ENCODE results near the gene ISL2.

ISL2 gene

GRCh38 chr15:76343313-76343996 lies 6.9 kb downstream of the ISL2 start:
- no peak for FAIRE-seq

- no peak for FAIRE-seq
These were observed 8.5 kb downstream of the ISL2 start for GRCh38 chr15:76344893-76345582.

GRCh38 chr15:76345583-76345879 lies 9.0 kb downstream of the ISL2 start:
- no peak for FAIRE-seq

GRCh38 chr15:76345880-76346668 lies 9.5 kb downstream of the ISL2 start:
- no peak for FAIRE-seq

- no peak for FAIRE-seq
These were observed 10.3 kb downstream of the ISL2 start for GRCh38 chr15:76346669-76347481.

- no peak for FAIRE-seq
These were observed 11.0 kb downstream of the ISL2 start for GRCh38 chr15:76347482-76348055.

GRCh38 chr15:76349301-76350070 lies 12.9 kb downstream of the ISL2 start:
- FAIRE-seq, result no peak

- peak; percentile 53 for FAIRE-seq
These were observed 16.5 kb downstream of the ISL2 start for GRCh38 chr15:76353023-76353577.

GRCh38 chr15:76353903-76354302 lies 17.3 kb downstream of the ISL2 start:
- no peak for FAIRE-seq

GRCh38 chr15:76354823-76355440 lies 18.4 kb downstream of the ISL2 start:
- FAIRE-seq, result no peak

- no peak for FAIRE-seq
These were observed 21.9 kb downstream of the ISL2 start for GRCh38 chr15:76358453-76358852.

- no peak for FAIRE-seq
These were observed 22.6 kb downstream of the ISL2 start for GRCh38 chr15:76359152-76359551.

- FAIRE-seq, result no peak
These were observed 23.8 kb downstream of the ISL2 start for GRCh38 chr15:76360416-76360815.

- no peak for FAIRE-seq
These were observed 26.7 kb downstream of the ISL2 start for GRCh38 chr15:76363251-76363650.

GRCh38 chr15:76366714-76367113 lies 30.1 kb downstream of the ISL2 start:
- no peak for FAIRE-seq

- no peak for FAIRE-seq
These were observed 31.6 kb downstream of the ISL2 start for GRCh38 chr15:76368122-76368621.

- FAIRE-seq, result no peak
These were observed 39.5 kb downstream of the ISL2 start for GRCh38 chr15:76376029-76376428.

GRCh38 chr15:76376816-76377215 lies 40.2 kb downstream of the ISL2 start:
- FAIRE-seq, result no peak

- FAIRE-seq, result no peak
These were observed 40.6 kb downstream of the ISL2 start for GRCh38 chr15:76377217-76377616.

GRCh38 chr15:76377751-76378150 lies 41.2 kb downstream of the ISL2 start:
- FAIRE-seq, result no peak

- no peak for FAIRE-seq
These were observed 42.1 kb downstream of the ISL2 start for GRCh38 chr15:76378691-76379090.
